HG02885 (cell line): Measurements from ENCODE around the gene CELSR3.

Experiments used
- ATAC-seq: cut with Tn5 transposase; IDR thresholded peaks from one replicate; pipeline ENCODE4 v1.9.1; 2021; ENCODE audit warnings: mild to moderate bottlenecking; ENCODE audit not compliant: unreplicated experiment, poor library complexity

The CELSR3 gene

GRCh38 chr3:48588230-48588629 lies 74.5 kb downstream of the CELSR3 start:
- no peak for ATAC-seq

GRCh38 chr3:48587686-48588085 lies 75.0 kb downstream of the CELSR3 start:
- ATAC-seq: no peak
